Endothelial cell of hepatic sinusoid (primary cell): ENCODE data around the gene HTR4.
"Not testable (repeated sequence)": the region's sequence is repeated elsewhere in the genome, so short reads cannot be mapped to it uniquely, and the experiment has no call there.

Experiments used
- in situ Hi-C: cut with HindIII; loops from 2 replicates; pipeline ENCODE4 v1.10.0; 2017; ENCODE audit warnings: low sequenced_read_pairs

Gene HTR4

GRCh38 chr5:148483750-148484149 lies 170.6 kb downstream of the HTR4 start:
- in situ Hi-C loops = loop anchor here (5.0 kb wide), 1 partner anchor 91 kb away; no protein-coding TSS in a partner anchor

GRCh38 chr5:148482697-148483462 lies 171.4 kb downstream of the HTR4 start:
- in situ Hi-C loops = loop anchor here (5.0 kb wide), 1 partner anchor 91 kb away; no protein-coding TSS in a partner anchor

DNA sequence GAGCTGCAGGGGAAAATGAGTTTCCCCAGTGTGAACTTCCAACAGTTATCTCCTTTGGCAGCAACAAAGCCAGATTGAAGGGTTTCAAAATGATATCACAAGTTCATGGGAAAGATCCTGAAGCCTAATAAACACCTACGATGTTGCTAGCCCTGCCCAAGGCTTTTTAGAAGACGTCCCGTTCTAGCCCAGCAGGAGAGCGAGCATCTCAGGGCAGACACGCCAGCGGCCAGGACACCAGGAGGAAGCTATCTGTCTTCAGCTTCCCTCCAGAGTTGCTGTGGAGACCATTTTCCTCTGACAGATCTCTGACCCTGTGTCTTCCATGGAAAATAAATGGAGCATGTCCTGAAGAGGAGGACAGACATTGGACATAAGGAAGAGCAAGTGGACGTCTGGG lies 172.1 kb downstream of the HTR4 start:
- in situ Hi-C loops = loop anchor here (5.0 kb wide), 1 partner anchor 90 kb away; no protein-coding TSS in a partner anchor

GRCh38 chr5:148477429-148477828 lies 176.9 kb downstream of the HTR4 start:
- in situ Hi-C loops = no loop called here

- in situ Hi-C loops = no loop called here
Measured at GRCh38 chr5:148476302-148476701, 178.0 kb downstream of the HTR4 start.

DNA sequence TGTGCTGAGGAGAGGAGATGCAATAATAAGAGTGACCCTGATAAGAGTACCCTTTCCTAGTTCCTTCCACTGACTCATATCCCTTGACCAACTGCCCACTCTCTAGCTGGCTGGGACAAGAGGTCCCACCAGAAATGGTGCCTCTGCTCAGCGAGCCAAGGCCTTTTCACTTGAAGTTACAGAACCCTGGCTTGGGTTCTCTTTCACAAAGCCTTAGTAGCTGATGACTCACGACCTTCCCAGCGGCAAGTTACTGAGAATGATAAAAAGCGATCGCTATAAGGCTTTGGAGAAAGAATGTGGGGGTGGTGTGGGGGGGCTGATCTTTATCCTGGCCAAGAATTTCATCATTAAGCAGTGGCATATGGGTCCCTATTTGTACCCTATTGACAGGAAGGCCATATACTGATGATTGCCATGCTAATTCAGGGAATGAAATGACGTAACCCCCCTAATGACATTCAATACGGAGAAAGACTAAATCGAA lies 180.3 kb downstream of the HTR4 start:
- in situ Hi-C loops = no loop called here

DNA sequence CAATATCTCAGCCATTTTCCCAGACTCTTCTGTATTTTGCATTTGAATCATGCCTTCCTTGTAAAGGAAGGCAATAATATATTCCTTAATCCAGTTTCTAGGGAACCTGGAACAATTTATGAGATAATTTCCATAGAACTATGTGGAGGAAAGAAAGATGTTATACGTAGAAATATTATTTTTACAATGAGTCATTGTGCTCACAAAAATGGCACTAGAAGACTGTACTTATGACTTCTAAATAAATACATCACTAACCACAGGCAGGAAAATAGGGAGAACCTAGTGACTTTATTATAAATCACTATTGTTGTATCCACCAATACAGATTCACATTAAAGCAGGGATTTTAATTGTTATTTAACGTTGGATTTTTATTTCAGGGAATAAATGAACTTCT lies 182.9 kb downstream of the HTR4 start:
- in situ Hi-C loops = no loop called here

DNA sequence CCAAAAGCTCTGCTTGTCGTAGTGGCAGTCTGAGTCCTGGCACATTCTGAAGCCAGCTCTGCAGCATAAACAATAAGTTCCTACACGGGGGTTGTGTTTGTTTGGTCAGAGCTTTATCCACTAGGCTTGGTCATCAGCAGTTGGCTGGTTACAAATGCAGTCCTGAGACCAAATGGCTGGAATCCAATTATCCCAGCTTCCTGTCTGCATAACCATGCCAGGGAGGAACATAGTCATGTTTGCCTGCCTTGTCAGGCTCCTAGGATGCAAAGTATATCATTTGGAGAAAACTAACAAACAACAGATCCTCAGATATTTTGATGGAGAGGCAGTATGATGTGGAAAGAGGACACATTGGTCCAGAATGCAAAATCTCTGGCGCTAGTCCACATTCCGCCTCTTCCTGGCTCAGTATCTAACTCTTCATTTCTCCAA lies 184.8 kb downstream of the HTR4 start:
- in situ Hi-C loops = no loop called here

DNA sequence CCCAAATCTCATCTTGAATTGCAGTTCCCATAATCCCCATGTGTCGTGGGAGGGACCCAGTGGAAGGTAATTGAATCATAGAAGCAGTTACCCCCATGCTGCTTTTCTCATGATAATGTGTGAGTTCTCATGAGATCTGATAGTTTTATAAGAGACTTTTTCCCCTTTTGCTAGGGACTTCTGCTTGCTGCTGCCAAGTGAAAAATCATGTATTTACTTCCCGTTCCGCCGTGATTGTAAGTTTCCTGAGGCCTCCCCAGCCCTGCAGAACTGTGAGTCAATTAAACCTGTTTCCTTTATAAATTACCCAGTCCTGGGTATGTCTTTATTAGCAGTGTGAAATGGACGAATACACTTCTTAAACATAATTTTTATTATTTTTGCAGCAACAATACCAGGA lies 185.6 kb downstream of the HTR4 start:
- in situ Hi-C loops = not testable (repeated sequence)

DNA sequence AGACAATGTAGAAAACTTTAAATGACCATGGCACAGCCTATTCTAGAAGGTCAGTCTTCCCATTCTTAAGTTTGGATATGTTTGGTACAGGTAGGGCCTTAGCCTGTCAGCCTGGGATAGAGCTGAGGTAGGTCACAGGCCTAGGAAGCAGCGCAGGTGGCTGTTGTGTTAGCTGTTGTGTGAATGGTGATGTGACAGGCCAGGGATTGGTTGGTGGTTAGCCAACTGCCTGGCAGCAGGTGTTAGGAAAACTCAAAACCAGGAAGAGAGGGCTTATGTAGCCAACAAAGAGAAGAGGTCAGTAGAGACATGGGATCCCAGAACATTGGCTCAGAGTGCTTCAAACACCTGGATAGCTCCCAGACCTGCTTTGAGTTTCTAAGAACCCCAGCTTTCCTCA lies 186.4 kb downstream of the HTR4 start:
- in situ Hi-C loops = no loop called here

DNA sequence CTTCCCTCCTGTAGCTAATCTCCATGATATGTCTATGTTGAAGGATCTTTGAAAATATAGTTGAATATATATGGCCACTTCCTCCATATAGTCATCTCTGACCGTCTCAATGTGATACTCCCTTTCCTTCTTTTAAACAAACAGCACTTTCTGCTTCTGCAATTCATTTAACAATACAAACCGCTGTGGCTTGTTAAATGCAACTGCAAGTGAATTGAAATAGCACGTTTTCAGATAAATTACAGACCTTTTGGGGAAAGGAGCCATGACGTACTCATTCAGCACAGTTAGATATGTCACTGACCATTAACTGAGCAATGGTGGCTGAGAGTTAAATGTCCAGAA lies 188.1 kb downstream of the HTR4 start:
- in situ Hi-C loops = no loop called here

DNA sequence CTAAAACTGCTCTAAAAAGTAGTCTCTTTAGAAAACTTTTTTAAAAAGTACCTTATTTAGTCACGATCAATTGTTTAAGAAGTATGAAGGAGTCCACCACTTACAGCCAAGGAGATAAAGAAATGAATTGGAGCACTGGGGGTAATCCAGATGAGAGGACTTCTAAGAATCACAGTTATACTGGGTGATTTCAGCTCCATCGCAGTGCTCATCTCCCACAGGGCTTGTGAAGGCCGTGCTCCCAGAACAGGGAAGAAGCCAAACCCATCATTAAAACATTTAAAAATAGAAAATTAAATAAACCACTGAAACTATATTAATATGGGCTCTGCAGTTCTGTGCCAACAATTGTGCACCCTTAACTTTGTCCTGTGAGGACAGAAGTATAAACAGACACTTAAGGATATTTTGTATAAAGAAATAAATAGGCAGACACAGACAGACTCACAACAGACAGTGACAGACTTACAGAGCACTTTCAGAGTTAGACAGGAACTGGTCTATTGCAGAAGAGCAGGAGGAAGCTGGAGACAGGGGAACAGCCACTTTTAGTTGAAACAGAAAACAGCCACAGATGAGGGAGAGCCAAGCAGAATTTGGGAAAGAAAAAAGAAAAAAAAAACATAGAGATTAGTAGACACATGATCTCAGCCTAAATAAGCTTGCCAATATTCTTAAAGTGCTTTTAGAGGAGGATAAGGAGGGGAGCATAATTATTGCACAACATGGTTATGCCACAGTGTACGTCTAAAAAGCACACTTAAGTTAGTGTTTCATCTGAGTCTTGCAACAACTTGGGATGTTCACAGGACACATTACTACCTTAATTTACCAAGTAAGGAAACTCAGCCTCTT lies 188.7 kb downstream of the HTR4 start:
- in situ Hi-C loops = no loop called here

GRCh38 chr5:148459669-148460068 lies 194.7 kb downstream of the HTR4 start:
- in situ Hi-C loops = no loop called here

DNA sequence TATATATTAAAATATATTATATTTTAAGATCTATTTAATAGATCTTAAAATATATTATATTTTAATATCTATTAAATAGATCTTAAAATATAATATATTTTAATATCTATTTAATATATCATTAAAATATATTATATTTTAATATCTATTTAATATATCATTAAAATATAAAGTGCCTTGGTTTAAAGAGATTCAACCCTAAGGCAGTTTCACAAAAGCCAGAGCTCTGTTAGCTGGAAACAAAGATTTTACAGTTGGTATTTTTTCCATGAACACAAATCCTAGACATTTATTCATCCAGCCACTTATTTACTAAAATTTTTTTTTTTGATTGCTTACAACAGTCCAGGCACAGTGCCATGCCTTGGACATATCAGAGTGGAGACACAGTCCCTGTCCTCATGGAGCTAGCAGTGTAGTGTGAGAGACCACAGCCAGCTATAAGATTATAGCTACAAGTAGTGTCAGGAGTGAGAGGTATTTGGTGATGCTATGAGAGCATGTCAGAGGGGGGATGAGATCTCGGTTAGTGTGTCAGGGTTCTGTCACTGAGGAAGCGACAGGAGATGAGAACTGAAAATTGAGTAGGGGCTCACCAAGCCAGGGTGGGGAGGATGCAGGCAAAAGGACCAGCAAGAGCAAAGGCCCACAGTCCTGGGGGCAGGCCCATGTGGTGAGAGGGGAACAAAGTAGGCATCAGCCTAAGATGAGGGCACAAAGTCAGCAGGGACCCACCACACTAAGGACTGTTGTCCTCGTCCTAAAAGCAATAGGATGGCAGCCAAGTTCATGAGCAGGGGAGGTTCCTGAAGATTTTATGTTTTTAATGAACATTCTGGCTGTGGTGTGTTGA lies 196.1 kb downstream of the HTR4 start:
- in situ Hi-C loops = no loop called here

GRCh38 chr5:148457183-148457620 lies 197.1 kb downstream of the HTR4 start:
- in situ Hi-C loops = no loop called here

DNA sequence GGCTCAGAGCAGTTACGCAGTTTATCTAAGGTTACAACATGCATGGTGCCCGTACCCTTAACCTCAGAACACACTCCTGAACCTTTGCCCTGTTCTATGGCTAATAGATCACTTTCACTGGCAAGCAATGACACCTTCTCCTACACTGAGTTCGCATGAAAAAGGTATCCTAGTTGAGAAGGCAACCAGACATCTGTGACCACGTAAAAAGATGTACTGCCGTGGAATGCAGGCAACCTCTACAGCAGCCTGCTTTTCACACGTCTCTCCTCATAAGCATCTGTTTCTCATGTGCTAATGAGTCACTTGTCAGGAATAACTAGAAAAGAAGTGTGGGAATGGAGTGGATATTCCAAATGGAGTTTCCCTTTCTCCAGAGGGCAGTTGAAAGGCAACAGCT lies 199.1 kb downstream of the HTR4 start:
- in situ Hi-C loops = no loop called here

DNA sequence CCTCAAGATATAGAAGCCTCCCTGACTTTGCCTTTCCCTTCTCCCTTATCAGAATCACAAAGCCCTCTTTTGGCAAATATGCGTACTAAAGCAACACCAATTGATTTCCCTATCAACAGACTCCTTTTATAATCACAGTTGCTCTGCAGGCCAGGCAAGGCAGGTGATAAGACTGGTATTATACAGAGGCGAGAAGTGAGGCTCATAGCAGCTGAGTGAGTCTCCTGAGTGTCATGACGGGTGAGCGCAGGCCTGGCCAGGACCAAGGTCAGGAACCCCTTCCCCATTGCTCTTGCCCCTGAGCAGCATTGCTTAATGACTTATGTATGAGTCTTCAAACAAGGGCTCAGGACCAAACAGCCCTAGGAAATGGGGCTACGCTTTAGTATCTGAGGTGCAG lies 199.8 kb downstream of the HTR4 start:
- in situ Hi-C loops = no loop called here

- in situ Hi-C loops = no loop called here
Measured at GRCh38 chr5:148452499-148453193, 201.7 kb downstream of the HTR4 start.

DNA sequence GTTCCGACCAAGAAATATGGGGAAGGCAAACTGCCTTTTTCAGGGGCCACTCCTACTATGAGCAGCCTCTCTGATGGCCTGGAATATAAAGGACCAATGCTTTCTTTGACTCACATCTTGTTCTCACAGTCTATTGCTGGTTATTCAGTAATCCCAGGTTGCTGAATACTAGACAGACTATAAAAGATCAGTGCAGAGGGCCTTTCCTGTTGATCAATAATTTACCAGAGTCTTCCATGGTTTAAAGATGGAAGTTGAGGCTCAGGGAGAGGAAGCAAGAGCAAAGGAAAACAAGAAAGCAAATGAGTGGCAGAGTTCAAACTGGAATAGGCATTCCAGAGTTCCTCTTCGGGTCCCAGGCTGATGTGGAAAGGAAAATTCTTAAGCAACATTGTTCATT lies 207.7 kb downstream of the HTR4 start:
- in situ Hi-C loops = loop anchor here (5.0 to 25.0 kb wide), 2 partner anchors 34 to 666 kb away; no protein-coding TSS in a partner anchor

DNA sequence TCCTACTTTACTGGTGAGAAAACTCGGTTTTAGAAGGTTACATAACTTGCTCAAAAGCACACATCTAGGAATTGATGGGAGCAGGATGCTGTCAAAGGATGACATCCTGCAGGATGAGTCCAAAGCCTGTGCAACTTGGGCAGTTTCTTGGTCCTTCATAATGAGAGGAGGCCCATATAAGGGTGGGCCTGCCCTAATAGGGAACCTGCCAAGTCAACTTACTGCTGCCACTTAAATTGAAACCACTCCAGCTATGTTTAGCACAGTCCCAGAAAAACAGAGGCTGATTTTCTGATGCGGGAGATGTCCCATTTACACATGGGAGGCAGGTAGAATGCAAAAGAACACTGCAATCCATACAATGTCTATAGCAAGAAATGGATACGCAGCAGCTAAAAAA lies 208.7 kb downstream of the HTR4 start:
- in situ Hi-C loops = loop anchor here (5.0 to 25.0 kb wide), 2 partner anchors 33 to 667 kb away; no protein-coding TSS in a partner anchor
